WTC11 (cell line): ENCODE results near the gene GRAMD1B. TPM values are rescaled to one million over a fixed set of nuclear protein-coding genes. Genes with fewer than 3 reads are reported as not detected.

Experiments
- ATAC-seq: fragments of 200-7000 bp; cut with Tn5 transposase; 2 replicates; pipeline ENCODE4 v1.10.0; 2021; ENCODE audit warnings: mild to moderate bottlenecking, moderate library complexity
- CTCF ChIA-PET: fragments of 300-600 bp; sonication (Branson Sonifier 250); formaldehyde crosslinking; loops from one replicate; lab custom pipeline; 2021; ENCODE audit warnings: antibody characterized with exemption; lab: Charles Lee
- POLR2A ChIA-PET: fragments of 350-600 bp; sonication (Branson Sonifier 250); formaldehyde crosslinking; loops from one replicate; lab custom pipeline; 2021; ENCODE audit warnings: antibody characterized with exemption; lab: Charles Lee
- DNase-seq: peaks from one replicate; pipeline ENCODE4 v3.0.0; 2021; ENCODE audit warnings: low spot score
- H3K27ac Mint-ChIP-seq: 2 replicates; pipeline ENCODE4 v1.8.0; 2021; ENCODE audit warnings: mixed read lengths
- H3K27me3 Mint-ChIP-seq: 2 replicates; pipeline ENCODE4 v1.8.0; 2021; ENCODE audit warnings: low read depth, mild to moderate bottlenecking, moderate library complexity, mixed read lengths
- H3K36me3 Mint-ChIP-seq: 2 replicates; pipeline ENCODE4 v1.8.0; 2021; ENCODE audit warnings: mixed read lengths
- H3K4me1 Mint-ChIP-seq: 2 replicates; pipeline ENCODE4 v1.8.0; 2022; ENCODE audit warnings: mixed read lengths
- H3K4me3 Mint-ChIP-seq: 2 replicates; pipeline ENCODE4 v1.8.0; 2021; ENCODE audit warnings: mild to moderate bottlenecking, moderate library complexity, mixed read lengths
- H3K9me3 Mint-ChIP-seq: 2 replicates; pipeline ENCODE4 v1.8.0; 2021; ENCODE audit warnings: mixed read lengths
- AR ChIP-seq: fragments of 250-450 bp; sonication (Bioruptor Pico); IDR thresholded peaks from 2 replicates; pipeline ENCODE4 v1.9.0; 2021; ENCODE audit warnings: mild to moderate bottlenecking
- ATF2 ChIP-seq: sonication (generic); formaldehyde crosslinking; IDR thresholded peaks from 2 replicates; pipeline ENCODE4 v1.8.1; 2022; ENCODE audit warnings: low read depth, missing genetic modification reagents, borderline replicate concordance
- FOXJ3 ChIP-seq: sonication (generic); formaldehyde crosslinking; IDR thresholded peaks from 2 replicates; pipeline ENCODE4 v1.9.0; 2021; ENCODE audit warnings: missing genetic modification reagents, mild to moderate bottlenecking, borderline replicate concordance
- FOXK1 ChIP-seq: sonication (generic); formaldehyde crosslinking; IDR thresholded peaks from 2 replicates; pipeline ENCODE4 v1.8.0; 2022; ENCODE audit warnings: mild to moderate bottlenecking, moderate library complexity, missing genetic modification reagents
- GABPB1 ChIP-seq: sonication (generic); formaldehyde crosslinking; IDR thresholded peaks from 2 replicates; pipeline ENCODE4 v1.8.1; 2023; ENCODE audit warnings: mild to moderate bottlenecking, missing genetic modification reagents
- GRHL2 ChIP-seq: fragments of 250-450 bp; sonication (Bioruptor Pico); IDR thresholded peaks from 2 replicates; pipeline ENCODE4 v1.8.0; 2022; ENCODE audit warnings: mild to moderate bottlenecking, moderate library complexity; ENCODE audit not compliant: insufficient replicate concordance, severe bottlenecking
- JAZF1 ChIP-seq: fragments of 250-450 bp; sonication (Bioruptor Pico); IDR thresholded peaks from 2 replicates; pipeline ENCODE4 v1.9.0; 2021; ENCODE audit warnings: moderate library complexity, mild to moderate bottlenecking, inconsistent platforms
- KAT7 ChIP-seq: sonication (generic); formaldehyde crosslinking; IDR thresholded peaks from 2 replicates; pipeline ENCODE4 v1.8.1; 2023; ENCODE audit warnings: missing genetic modification reagents, mild to moderate bottlenecking, borderline replicate concordance
- NFYB ChIP-seq: sonication (generic); formaldehyde crosslinking; conservative IDR thresholded peaks from 2 replicates; pipeline ENCODE4 v1.8.0; 2022; ENCODE audit warnings: low read depth, missing genetic modification reagents
- NR1H2 ChIP-seq: sonication (generic); formaldehyde crosslinking; IDR thresholded peaks from 2 replicates; pipeline ENCODE4 v1.9.0; 2021; ENCODE audit warnings: mild to moderate bottlenecking, moderate library complexity, missing genetic modification reagents
- NR2C2 ChIP-seq: sonication (generic); formaldehyde crosslinking; IDR thresholded peaks from 2 replicates; pipeline ENCODE4 v1.8.0; 2022; ENCODE audit warnings: mild to moderate bottlenecking, missing genetic modification reagents
- SMAD3 ChIP-seq: sonication (generic); formaldehyde crosslinking; IDR thresholded peaks from 2 replicates; pipeline ENCODE4 v1.8.0; 2022; ENCODE audit warnings: missing genetic modification reagents, mild to moderate bottlenecking, borderline replicate concordance
- SOX15 ChIP-seq: fragments of 250-450 bp; sonication (Bioruptor Pico); IDR thresholded peaks from 2 replicates; pipeline ENCODE4 v1.9.0; 2021; ENCODE audit warnings: mild to moderate bottlenecking
- TEAD1 ChIP-seq: sonication (generic); formaldehyde crosslinking; IDR thresholded peaks from 2 replicates; pipeline ENCODE4 v1.8.0; 2022; ENCODE audit warnings: mild to moderate bottlenecking, missing genetic modification reagents
- ZNF263 ChIP-seq: sonication (generic); formaldehyde crosslinking; IDR thresholded peaks from 2 replicates; pipeline ENCODE4 v1.8.1; 2022; ENCODE audit warnings: low read depth, mild to moderate bottlenecking, moderate library complexity, missing genetic modification reagents
- ZNF423 ChIP-seq: fragments of 250-450 bp; sonication (Bioruptor Pico); IDR thresholded peaks from 2 replicates; pipeline ENCODE4 v2.1.2; 2022; ENCODE audit warnings: mild to moderate bottlenecking, moderate library complexity
- ZNF425 ChIP-seq: fragments of 250-450 bp; sonication (Bioruptor Pico); conservative IDR thresholded peaks from 2 replicates; pipeline ENCODE4 v1.9.0; 2021; ENCODE audit warnings: mild to moderate bottlenecking
- ZNF671 ChIP-seq: fragments of 250-450 bp; sonication (Bioruptor Pico); IDR thresholded peaks from 2 replicates; pipeline ENCODE4 v1.8.0; 2021; ENCODE audit warnings: mild to moderate bottlenecking
- total RNA-seq: library from RNA; stranded (reverse); gene quantifications from 3 replicates; pipeline ENCODE4 v1.2.3, GENCODE V29; 2021
- TF ChIP-seq, protein P1 (sequence below): sonication (generic); formaldehyde crosslinking; conservative IDR thresholded peaks from 2 replicates; pipeline ENCODE4 v1.8.1; 2023; ENCODE audit warnings: mild to moderate bottlenecking, low read depth, missing genetic modification reagents, moderate library complexity
- TF ChIP-seq, protein P2 (sequence below): sonication (generic); formaldehyde crosslinking; IDR thresholded peaks from 2 replicates; pipeline ENCODE4 v1.8.0; 2022; ENCODE audit warnings: mild to moderate bottlenecking, missing genetic modification reagents

The GRAMD1B gene
- total RNA-seq, 1 experiment from 2014 or later: 31.5 TPM

GRCh38 chr11:123580137-123580536, 150.1 kb downstream of the GRAMD1B start:
- no peak overlapping the region for H3K27ac Mint-ChIP-seq
- ChIA-PET POLR2A (interaction anchor here (0.6 to 0.7 kb wide), 2 partner anchors 30 to 1032 kb away, joined by 3 to 5 read pairs; no protein-coding TSS in a partner anchor), CTCF (interaction anchor here (0.5 to 3.8 kb wide), 57 partner anchors 9 to 468 kb away, joined by 3 to 40 read pairs (median 5); partner anchors contain the start of gene SCN3B)
- TF ChIP-seq NR1H2 (CRISPR knock-in tag) (no peak), ZNF423 (CRISPR knock-in tag) (no peak), ZNF425 (CRISPR knock-in tag) (no peak), JAZF1 (CRISPR knock-in tag) (no peak), AR (CRISPR knock-in tag) (no peak), ZNF263 (no peak), ZNF671 (CRISPR knock-in tag) (no peak), ATF2 (CRISPR knock-in tag) (no peak), KAT7 (CRISPR knock-in tag) (no peak), FOXJ3 (CRISPR knock-in tag) (no peak), FOXK1 (CRISPR knock-in tag) (no peak), SMAD3 (CRISPR knock-in tag) (no peak)
- TF ChIP-seq, protein P1, sequence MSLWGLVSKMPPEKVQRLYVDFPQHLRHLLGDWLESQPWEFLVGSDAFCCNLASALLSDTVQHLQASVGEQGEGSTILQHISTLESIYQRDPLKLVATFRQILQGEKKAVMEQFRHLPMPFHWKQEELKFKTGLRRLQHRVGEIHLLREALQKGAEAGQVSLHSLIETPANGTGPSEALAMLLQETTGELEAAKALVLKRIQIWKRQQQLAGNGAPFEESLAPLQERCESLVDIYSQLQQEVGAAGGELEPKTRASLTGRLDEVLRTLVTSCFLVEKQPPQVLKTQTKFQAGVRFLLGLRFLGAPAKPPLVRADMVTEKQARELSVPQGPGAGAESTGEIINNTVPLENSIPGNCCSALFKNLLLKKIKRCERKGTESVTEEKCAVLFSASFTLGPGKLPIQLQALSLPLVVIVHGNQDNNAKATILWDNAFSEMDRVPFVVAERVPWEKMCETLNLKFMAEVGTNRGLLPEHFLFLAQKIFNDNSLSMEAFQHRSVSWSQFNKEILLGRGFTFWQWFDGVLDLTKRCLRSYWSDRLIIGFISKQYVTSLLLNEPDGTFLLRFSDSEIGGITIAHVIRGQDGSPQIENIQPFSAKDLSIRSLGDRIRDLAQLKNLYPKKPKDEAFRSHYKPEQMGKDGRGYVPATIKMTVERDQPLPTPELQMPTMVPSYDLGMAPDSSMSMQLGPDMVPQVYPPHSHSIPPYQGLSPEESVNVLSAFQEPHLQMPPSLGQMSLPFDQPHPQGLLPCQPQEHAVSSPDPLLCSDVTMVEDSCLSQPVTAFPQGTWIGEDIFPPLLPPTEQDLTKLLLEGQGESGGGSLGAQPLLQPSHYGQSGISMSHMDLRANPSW (CRISPR knock-in tag): no peak
- no peaks in the 10 kb centered on the region; the same call in 1 of the 2 replicates for H3K27me3 Mint-ChIP-seq
- H3K4me1 Mint-ChIP-seq: peaks cover 51% of the 10 kb centered on the region
- ATAC-seq (no peak), DNase-seq (no peak)
- no peak overlapping the region for H3K4me3 Mint-ChIP-seq
- peaks cover 5% of the 10 kb centered on the region for H3K9me3 Mint-ChIP-seq
- H3K36me3 Mint-ChIP-seq: peaks cover 4% of the 10 kb centered on the region; the same call in 1 of the 2 replicates

GRCh38 chr11:123580557-123581275, 150.6 kb downstream of the GRAMD1B start:
- Mint-ChIP-seq H3K27ac (no peak overlapping the region), H3K4me3 (peak overlapping the region; percentile 46; the same call in 1 of the 2 replicates), H3K36me3 (peaks cover 4% of the 10 kb centered on the region; the same call in 1 of the 2 replicates), H3K9me3 (peaks cover 5% of the 10 kb centered on the region), H3K4me1 (peaks cover 52% of the 10 kb centered on the region), H3K27me3 (no peaks in the 10 kb centered on the region; the same call in 1 of the 2 replicates)
- ChIA-PET POLR2A (interaction anchor here (0.5 to 0.9 kb wide), 6 partner anchors 20 to 1897 kb away, joined by 3 to 5 read pairs (median 3); no protein-coding TSS in a partner anchor), CTCF (interaction anchor here (0.5 to 3.8 kb wide), 82 partner anchors 9 to 1851 kb away, joined by 3 to 40 read pairs (median 4); partner anchors contain the start of gene SCN3B)
- DNase-seq: peak; percentile 91
- peak; percentile 74 for ATAC-seq
- no peak for TF ChIP-seq NR2C2 (CRISPR knock-in tag)
- no peak for TF ChIP-seq SOX15 (CRISPR knock-in tag)
- TF ChIP-seq ZNF263: no peak
- TF ChIP-seq TEAD1: peak; percentile 42; the same call in 1 of the 2 replicates
- TF ChIP-seq GRHL2 (CRISPR knock-in tag): no peak
- no peak for TF ChIP-seq NFYB
- no peak for TF ChIP-seq GABPB1 (CRISPR knock-in tag)
- TF ChIP-seq, protein P2, sequence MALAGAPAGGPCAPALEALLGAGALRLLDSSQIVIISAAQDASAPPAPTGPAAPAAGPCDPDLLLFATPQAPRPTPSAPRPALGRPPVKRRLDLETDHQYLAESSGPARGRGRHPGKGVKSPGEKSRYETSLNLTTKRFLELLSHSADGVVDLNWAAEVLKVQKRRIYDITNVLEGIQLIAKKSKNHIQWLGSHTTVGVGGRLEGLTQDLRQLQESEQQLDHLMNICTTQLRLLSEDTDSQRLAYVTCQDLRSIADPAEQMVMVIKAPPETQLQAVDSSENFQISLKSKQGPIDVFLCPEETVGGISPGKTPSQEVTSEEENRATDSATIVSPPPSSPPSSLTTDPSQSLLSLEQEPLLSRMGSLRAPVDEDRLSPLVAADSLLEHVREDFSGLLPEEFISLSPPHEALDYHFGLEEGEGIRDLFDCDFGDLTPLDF (CRISPR knock-in tag): no peak
